Peyer's patch (tissue), 4 donors: ENCODE measurements around the gene ALDH5A1. TPM values are rescaled to one million over a fixed set of nuclear protein-coding genes. Genes with fewer than 3 reads are reported as not detected.
A peak's percentile ranks its signal among the peaks of the same experiment; 100 is the strongest.
"Not testable (repeated sequence)": the region's sequence is repeated elsewhere in the genome, so short reads cannot be mapped to it uniquely, and the experiment has no call there.

ENCODE experiments used
- DNase-seq, 3 donors: peaks; one replicate each; pipeline ENCODE4 v3.0.0-alpha.2; 2017 to 2019
- H3K27ac ChIP-seq, 4 donors: fragments of 200-600 bp; sonication (generic); one replicate each; pipeline ENCODE4 v1.5.1; 2016 to 2019
- H3K27me3 ChIP-seq, 2 donors: fragments of 200-600 bp; sonication (generic); one replicate each; pipeline ENCODE4 v1.5.1; 2019
- H3K36me3 ChIP-seq, 3 donors: fragments of 200-600 bp; sonication (generic); one replicate each; pipeline ENCODE4 v1.5.1; 2016 to 2019
- H3K4me1 ChIP-seq, 4 donors: fragments of 200-600 bp; sonication (generic); one replicate each; pipeline ENCODE4 v1.5.1; 2016 to 2019
- H3K4me3 ChIP-seq, 4 donors: fragments of 200-600 bp; sonication (generic); 1 replicate in 3 of 4; 2 replicates in 1 of 4; pipeline ENCODE4 v1.5.1; 2016 to 2019; ENCODE audit warnings: mild to moderate bottlenecking in 1 of 4
- H3K9me3 ChIP-seq, 4 donors: fragments of 200-600 bp; sonication (generic); one replicate each; pipeline ENCODE4 v1.5.1; 2016 to 2019; ENCODE audit warnings: mild to moderate bottlenecking in 1 of 4
- CTCF ChIP-seq, 6 experiments: fragments of 450-650 bp in 4 of 6; fragments of 200-600 bp in 2 of 6; sonication (generic) in 1 of 6; IDR thresholded peaks; one replicate each; pipeline ENCODE4 v1.5.1; 2017 to 2019; ENCODE audit warnings: antibody characterized with exemption in 6 of 6, mild to moderate bottlenecking in 3 of 6, moderate library complexity in 1 of 6
- POLR2A ChIP-seq, 2 donors: fragments of 450-650 bp; IDR thresholded peaks; one replicate each; pipeline ENCODE4 v1.5.1; 2017; ENCODE audit warnings: antibody characterized with exemption in 2 of 2, mild to moderate bottlenecking in 2 of 2, moderate library complexity in 2 of 2
- total RNA-seq, 4 donors: library from RNA; depleted of rRNA; stranded (reverse); fragments of >200 nt; gene quantifications; one replicate each; pipeline ENCODE4 v1.1.0, GENCODE V29; 2016

Gene ALDH5A1
- total RNA-seq, 4 donors from 2014 or later, result 3.5 to 25.6 (median 8.8) TPM

GRCh38 chr6:24504287-24504648, 9.5 kb downstream of the ALDH5A1 start:
- H3K27me3 ChIP-seq, result no peaks in the 10 kb centered on the region
- no peak for TF ChIP-seq CTCF (IDR thresholded peaks at IDR 0.05)

GRCh38 chr6:24504649-24505586, 10.1 kb downstream of the ALDH5A1 start:
- peaks cover 0 to 11% (median 0%) of the 10 kb centered on the region in 3 donors for H3K36me3 ChIP-seq
- TF ChIP-seq CTCF (IDR thresholded peaks at IDR 0.05) (no peak), POLR2A (IDR thresholded peaks at IDR 0.05) (no peak)
- no peaks in the 10 kb centered on the region for H3K27me3 ChIP-seq

More at GRCh38 chr6:24504287-24504648, 9.5 kb downstream of the ALDH5A1 start:
- H3K36me3 ChIP-seq, result peaks cover 0 to 11% (median 0%) of the 10 kb centered on the region in 3 donors
- no peak overlapping the region for H3K4me3 ChIP-seq
- no peak for DNase-seq
- H3K9me3 ChIP-seq, result no peaks in the 10 kb centered on the region
- no peaks in the 10 kb centered on the region for H3K4me1 ChIP-seq
- H3K27ac ChIP-seq, result no peak overlapping the region

GRCh38 chr6:24506814-24507520, 12.2 kb downstream of the ALDH5A1 start:
- H3K36me3 ChIP-seq, result peaks cover 0 to 11% (median 0%) of the 10 kb centered on the region in 3 donors
- no peaks in the 10 kb centered on the region for H3K4me1 ChIP-seq
- no peak overlapping the region for H3K27ac ChIP-seq
- TF ChIP-seq CTCF (IDR thresholded peaks at IDR 0.05), result no peak
- no peak for TF ChIP-seq POLR2A (IDR thresholded peaks at IDR 0.05)
- DNase-seq, result no peak
- H3K27me3 ChIP-seq, result no peaks in the 10 kb centered on the region
- no peak overlapping the region for H3K4me3 ChIP-seq
- no peaks in the 10 kb centered on the region for H3K9me3 ChIP-seq

More at GRCh38 chr6:24504649-24505586, 10.1 kb downstream of the ALDH5A1 start:
- Histone ChIP-seq H3K4me3 (no peak overlapping the region), H3K9me3 (no peaks in the 10 kb centered on the region), H3K4me1 (no peaks in the 10 kb centered on the region), H3K27ac (no peak overlapping the region)
- peak in 2 of 3 donors; percentile 59 to 72 for DNase-seq

DNA sequence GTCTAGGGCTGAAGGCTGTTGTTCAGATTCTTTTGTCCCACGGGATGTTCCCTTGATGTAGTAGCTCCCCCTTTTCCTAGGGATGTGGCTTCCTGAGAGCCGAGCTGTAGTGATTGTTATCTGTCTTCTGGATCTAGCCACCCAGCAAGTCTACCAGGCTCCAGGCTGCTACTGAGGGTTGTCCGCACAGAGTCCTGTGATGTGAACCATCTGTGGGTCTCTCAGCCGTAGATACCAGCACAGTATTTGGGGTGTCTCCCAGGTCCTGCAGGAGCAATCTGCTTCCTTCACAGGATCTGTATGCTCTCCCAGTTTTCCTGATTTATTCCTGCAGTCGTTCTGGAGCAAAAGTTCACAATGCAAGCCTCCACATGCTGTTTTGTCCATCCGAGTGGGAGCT, 17.2 kb downstream of the ALDH5A1 start:
- H3K9me3 ChIP-seq, H3K4me3 ChIP-seq, H3K27me3 ChIP-seq, H3K36me3 ChIP-seq, DNase-seq, H3K27ac ChIP-seq, H3K4me1 ChIP-seq: not testable (repeated sequence)

DNA sequence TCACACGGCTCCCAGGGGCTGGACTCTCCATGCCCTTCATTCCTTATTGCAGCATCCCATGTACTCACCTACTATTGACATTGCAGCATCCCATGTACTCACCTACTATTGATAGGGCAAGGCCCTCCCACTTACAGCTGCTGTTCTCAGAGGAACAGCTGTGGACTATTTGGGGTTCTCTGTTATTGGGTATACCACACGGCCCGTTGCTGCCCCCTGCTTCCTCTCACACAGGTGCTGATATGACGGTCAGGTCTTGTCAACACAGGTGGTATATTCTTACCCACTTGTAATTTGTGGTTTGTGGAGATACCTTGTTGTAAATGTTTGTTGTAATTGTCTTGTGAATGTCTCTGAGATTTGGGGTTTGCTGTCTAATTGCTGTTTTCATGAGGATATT, 18.8 kb downstream of the ALDH5A1 start:
- Histone ChIP-seq H3K9me3 (no peaks in the 10 kb centered on the region), H3K4me1 (no peaks in the 10 kb centered on the region), H3K27me3 (no peaks in the 10 kb centered on the region), H3K27ac (no peak overlapping the region), H3K4me3 (no peak overlapping the region), H3K36me3 (peaks cover 0 to 6% (median 0%) of the 10 kb centered on the region in 3 donors)
- no peak for TF ChIP-seq CTCF (IDR thresholded peaks at IDR 0.05)
- no peak for TF ChIP-seq POLR2A (IDR thresholded peaks at IDR 0.05)
- peak in 2 of 3 donors; percentile 25 to 52 for DNase-seq
